NOMO-1 (cell line): ENCODE measurements around the gene NFKBIE.
"Not testable (repeated sequence)": the region's sequence is repeated elsewhere in the genome, so short reads cannot be mapped to it uniquely, and the experiment has no call there.

Experiments used
- DNase-seq, 2 experiments: peaks; one replicate each; lab custom pipeline; 2025; ENCODE audit not compliant: unreplicated experiment in 2 of 2; lab: John Stamatoyannopoulos, UW

Gene NFKBIE, protein sequence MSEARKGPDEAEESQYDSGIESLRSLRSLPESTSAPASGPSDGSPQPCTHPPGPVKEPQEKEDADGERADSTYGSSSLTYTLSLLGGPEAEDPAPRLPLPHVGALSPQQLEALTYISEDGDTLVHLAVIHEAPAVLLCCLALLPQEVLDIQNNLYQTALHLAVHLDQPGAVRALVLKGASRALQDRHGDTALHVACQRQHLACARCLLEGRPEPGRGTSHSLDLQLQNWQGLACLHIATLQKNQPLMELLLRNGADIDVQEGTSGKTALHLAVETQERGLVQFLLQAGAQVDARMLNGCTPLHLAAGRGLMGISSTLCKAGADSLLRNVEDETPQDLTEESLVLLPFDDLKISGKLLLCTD

DNA sequence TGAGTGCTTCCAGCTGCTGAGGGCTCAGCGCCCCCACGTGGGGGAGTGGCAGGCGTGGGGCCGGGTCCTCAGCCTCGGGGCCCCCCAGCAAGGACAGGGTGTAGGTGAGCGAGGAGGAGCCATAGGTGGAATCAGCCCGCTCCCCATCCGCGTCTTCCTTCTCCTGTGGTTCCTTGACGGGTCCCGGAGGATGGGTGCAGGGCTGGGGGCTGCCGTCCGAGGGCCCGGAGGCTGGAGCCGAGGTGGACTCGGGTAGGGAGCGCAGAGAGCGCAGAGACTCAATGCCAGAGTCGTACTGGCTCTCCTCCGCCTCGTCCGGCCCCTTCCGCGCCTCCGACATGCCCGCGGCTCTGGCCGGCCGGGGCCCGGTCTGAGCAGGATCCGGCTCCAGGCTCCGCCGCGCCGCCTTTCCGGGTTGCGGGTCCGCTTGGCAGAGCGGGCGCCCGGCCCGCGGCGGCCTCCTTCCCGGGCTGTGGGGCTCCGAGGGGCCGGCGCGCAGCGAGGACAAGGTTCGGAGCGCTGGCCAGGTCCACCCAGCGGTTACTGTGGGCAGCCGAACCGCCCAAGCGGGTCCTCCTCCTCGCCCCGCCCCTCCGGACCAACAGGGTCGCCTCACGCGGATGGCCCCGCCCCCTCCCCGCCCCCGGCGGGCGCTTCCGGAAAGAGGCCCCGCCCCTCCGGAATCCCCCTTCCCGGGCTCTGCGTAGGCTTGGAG is at the start of gene NFKBIE:
Gene NFKBIE, minus strand, starts transcription at position 545 of the 715 bp plus-strand sequence. Its CDS starts 205 bp downstream, at position 340.
- peak; percentile 56 to 73 for DNase-seq

DNA sequence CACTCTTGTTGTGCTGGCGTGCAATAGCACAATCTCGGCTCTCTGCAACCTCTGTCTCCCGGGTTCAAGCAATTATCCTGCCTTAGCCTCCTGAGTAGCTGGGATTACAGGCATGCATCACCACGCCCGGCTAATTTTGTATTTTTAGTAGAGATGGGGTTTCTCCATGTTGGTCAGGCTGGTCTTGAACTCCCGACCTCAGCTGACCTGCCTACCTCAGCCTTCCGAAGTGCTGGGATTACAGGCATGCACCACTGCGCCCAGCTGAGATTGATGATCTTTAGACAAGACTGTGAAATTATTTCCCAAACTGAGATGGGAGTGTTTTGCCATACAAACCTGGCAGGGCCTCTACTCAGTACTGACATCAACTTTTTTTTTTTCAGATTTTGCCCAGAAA is 49.3 kb upstream of the NFKBIE start:
- DNase-seq: not testable (repeated sequence)

DNA sequence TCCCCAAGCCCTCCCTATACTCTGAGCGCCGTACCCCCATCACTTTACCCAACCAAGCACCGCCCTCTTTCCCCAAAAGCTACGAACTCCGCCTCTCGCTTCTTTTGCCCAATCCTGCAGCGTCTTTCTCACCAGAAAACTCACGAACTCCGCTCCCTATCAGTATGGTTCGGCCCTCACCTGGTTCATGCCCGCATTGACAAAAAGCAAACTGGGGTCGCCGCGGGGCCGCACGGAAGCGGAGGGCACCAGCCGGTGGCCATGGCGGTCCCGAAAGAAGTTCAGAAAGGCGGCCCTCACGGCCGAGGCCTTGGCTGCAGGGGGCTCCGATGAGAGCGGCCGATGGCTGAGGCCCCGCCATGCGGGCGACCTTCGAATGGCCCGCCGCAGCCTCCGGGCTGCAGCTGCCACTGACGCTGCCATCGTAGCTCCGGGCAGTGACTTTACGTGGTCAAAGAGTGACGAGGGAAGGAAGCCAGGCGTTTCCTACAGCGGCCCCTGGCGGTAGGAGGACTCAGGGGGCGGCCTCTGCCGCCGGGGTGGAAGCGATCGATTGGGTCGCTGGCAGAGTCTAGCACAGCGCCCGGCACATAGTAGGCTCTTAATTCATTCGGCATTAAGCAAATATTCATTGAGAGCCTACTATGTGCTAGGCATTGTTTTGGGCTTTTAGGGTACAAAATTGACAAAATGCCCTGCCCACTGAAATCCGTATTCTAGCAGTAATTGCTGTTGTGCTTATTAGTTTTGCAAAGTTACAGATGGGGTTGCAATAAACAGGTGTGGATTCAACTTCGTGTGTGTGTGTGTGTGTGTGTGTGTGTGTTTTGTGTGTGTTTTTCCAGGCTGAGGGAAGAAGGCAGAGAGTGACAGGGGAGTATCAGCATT is 47.8 kb upstream of the NFKBIE start, which contains the start of gene AARS2:
Gene AARS2, minus strand, starts transcription at position 447 of the 888 bp plus-strand sequence. Its CDS starts 24 bp downstream, at position 423.
- peak; percentile 77 to 80 for DNase-seq

DNA sequence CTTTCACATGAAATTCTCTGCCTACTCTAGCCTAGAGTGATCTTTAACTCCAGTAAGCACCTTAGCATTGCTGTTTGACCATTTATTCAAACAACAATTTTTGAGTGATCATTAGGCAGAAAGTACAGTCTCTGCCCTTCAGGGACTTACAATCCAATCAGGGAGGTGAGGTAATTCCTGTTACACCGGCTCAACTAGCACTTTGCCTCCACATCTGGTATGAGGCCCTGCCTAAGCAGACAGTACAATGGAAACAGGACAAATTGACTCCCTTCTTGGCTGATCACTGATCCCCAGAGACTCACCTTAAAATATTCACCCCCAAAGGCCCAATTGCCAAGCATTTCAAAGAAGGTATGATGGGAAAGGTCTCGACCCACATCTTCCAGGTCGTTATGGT is 46.4 kb upstream of the NFKBIE start:
- DNase-seq: no peak

DNA sequence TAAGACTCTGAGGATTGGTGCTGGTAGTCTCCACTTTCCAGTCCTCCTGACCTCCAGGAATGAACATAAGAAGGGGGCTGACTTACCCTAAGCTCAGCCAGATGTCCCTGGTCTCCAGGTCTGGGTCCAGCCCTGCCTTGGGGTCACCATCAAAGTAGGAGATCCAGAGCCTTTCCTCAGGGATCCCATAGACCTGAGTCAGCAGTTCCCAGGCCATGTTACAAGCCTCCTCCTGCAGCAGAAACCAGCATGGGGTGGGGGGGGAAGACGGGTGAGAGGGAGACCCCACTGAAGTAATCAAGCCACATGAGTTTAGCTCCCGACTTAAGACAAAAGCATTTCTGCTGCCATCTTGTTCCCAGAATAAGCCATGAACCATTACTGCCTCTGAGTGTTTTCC is 46.0 kb upstream of the NFKBIE start:
- DNase-seq: no peak

DNA sequence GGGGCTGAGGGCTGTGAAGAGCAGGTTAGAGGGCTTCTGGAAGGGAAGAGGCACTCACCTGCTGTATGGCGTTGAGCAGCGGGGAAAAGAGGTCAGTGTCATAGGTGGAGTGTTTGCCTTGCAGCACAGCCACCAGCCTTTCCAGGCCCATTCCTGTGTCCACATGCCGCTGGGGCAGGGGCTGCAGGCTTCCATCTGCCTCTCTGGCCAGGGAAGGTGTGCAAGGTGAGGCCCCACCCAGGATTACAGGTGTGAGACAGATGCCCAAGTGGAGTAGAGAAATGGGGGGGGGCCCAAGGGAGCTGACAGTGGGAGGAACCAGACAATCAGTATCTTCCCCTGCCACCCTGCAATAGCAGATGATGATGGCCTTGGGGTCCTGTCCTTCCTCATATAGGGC is 44.9 kb upstream of the NFKBIE start:
- DNase-seq: no peak

DNA sequence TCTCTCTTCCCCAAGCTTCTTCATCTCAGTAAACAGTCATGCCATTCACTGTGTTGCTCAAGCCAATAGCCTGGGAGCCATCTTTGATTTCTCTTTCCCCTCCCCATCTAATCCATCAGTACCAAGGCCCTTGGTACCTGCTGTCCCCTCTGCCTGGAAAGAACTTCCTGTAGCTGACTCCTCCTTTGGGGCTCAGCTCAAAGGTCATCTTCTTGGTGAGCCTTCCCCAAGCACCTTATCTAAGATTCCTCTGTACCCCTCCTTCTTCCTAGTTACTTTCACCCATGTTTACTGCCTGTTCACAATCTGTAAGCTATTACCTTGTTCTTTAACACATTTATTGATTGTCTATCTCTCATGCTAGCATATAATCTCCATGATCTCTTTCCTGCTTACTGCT is 44.3 kb upstream of the NFKBIE start:
- no peak for DNase-seq

DNA sequence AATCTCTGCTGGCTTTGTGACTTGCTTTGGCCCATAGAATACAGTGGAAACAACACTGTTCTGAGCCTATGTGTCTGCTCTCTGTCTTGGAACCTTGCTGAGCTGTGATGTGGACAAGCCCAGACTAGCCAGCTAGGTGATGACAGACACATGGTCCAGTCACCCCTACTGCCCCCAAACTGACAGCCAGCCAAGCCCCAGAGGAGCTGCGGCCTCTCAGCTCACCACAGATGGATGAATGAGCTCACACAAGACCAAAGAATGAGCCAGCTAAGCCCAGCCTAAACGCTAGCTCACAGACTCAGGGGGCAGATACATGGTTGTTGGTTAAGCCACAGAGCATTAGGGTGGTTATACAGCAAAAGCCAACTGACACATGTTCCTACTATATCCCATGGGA is 43.7 kb upstream of the NFKBIE start:
- DNase-seq: no peak

DNA sequence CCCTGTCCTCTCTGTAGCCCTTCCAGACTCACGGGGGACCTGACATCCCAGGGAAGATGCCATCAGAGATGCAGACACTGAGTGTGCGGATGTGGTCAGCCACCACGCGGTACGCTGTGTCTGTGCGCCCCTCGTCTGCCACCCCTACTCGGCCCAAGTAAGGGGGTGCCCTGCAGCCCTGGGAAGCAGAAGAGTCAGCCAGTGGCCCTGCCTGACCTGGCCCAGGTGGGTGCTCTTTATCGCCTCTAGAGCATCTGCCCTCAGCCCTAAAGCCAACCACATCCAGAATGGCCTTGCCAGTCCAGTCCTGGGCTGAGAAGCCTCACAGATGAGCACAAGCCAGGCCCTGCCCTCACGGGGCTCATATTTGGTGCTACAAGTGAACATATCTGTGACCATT is 41.9 kb upstream of the NFKBIE start:
- no peak for DNase-seq

DNA sequence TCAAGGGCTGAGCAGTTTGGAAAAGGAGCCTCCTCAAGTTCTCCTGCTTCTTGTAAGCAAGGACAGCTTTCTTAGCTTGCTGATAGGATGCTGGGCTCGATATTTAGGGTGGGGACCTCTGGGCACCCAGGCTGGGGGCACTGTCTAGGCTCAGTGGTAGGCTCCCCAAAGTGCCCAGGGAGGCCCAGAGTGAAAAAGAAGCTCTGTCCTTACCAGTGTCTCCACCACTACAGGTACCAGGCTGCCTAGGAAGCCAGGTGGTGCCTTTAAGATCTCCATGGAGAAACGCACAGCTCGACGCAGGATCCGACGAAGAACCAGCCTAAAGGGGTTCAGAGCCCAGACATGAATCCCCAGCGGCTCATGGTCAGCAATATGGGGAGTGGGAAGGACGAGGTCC is 41.4 kb upstream of the NFKBIE start:
- no peak for DNase-seq

DNA sequence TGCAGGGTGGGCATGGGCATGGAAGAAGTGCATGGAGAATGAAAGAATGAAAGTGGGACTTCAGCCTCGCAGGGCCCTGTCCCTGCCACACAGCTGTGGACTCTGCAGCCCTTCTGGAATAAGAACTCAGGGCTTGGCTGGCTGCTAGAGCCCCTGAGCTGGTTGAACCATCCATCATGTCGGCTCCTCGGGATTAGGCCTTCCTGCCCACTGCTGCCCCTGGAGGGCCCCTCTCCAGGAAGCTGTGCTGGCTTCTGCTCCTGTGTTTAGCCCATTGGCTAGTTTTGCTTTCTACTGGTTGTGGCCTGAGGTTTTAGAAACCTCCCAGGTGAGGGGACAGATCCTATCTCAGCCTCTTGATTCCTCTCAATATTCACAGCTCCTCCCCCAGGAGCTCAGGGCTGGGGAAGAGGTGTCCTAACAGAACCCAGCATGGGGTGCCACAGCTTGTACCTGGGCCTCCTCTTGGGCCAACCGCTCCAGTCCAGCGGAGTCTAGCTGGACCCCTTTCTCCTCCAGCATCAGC is 39.9 kb upstream of the NFKBIE start:
- DNase-seq: no peak

DNA sequence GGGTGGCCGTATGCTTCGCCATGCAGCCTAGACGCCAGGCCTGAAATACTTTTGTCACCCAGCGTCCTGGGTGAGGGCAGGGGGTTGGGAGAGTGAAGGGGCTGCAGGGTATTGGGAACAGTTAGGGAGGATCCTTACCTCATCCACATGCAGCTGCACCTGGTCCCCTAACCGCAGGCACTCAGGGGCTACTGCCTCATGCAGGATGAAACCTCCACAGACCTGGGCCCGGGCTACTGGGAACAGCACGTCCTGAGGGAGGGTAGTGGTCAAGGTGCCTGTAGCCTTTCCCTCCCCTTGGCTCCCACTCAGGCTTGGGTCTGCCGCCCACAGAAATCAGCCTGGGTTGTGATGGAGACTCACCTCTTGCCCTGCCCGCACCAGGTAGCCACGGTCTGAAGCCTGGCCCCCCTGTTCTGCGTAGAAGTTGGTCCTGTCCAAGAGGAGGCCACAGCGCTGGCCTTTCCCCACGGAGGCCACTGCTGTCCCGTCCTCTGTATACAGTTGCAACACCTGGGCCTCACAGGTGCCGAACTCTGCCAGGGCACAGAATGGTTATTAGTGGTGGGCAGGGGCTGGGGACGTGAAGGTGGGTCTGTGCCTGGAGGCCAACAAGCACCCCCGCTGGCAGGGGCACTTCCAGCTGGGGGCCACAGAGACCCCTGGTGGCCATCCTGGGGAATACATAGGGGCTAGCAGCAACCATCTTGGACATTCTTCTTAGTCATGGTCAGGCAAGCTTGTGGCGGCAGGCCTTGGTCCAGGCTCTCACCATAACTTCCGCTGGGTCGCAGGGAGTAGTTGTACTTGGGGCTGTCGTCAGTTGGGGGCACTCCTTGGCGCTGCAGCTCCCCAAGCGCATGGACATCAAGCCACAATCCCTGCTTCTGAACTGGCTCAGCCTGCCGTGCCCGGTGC is 39.2 kb upstream of the NFKBIE start:
- peak in 1 of 2 experiments; percentile 26 for DNase-seq

DNA sequence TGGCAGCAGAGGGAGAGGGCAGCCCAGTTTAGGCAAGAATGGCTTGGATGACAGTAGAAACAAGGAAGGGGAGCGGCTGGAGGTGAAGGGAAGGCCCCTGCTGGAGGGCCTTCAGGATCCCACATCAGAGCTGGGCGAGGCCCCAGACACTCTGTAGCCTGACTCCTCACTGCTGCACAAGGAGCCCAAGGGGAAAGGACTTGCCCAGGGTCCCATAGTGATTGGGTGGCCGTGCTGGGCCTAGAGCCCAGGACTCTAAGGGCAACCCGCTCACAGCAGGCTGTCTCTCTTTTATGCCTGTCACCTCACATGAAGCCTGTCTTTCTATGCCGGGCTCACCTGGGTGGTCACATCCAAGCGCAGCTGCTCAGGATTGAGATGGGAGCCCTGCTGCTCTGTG is 38.5 kb upstream of the NFKBIE start:
- no peak for DNase-seq

DNA sequence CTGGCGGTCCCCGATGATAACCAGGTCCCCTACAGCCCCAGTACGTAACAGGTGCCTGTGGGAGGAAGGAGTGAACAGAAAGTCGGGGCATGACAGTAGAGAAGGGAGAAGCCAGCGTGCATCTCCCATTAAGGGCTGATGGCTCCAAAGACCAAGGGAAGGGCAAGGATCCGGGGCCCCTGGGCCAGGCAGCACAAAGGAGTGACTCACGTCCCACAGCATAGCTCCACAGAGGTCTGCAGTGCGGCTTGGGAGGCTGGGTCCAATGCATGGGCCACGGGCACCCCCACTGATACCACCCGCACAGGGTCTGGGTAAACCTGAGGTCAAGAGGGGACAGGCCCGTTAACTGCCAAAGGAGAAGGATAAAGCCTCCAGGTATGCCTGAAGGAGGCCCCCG is 37.5 kb upstream of the NFKBIE start:
- DNase-seq: no peak

DNA sequence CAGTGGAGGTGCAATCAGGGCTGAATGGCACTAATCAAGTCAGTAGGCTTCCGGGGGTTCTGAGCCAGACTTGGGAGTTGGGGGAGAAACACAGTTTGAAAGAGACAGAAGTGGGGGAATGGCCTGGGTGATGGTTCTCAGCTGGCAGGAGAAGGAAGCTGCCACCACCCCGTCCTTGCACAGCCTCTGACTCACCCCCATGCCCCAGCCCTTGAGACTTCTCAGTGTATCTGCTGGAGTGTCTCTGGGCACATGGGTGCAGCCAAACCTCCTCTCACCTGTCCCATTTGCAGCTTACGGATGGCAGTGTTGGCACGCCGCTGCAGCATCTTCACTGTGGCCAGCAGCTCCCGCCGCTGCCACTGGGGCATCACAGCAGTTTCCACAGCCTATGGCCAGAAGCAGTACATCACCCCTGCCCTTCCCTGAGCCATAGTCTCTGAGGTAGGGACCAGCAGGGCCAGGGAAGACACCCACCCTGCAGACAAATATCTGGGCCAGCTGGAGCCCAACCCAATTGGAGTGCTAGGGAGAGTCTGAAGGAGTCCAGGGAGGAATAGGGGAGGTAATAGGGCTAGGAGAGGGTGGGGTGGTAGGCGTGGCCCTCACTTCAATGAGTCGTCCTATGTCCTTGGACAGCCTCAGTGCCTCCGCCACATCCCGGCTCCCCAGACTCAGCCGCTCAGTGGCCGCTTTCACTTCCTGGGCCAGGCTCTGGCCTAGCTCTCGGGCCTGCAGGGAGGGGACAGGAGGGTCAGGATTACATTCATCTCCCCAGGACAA is 36.6 kb upstream of the NFKBIE start:
- no peak for DNase-seq

DNA sequence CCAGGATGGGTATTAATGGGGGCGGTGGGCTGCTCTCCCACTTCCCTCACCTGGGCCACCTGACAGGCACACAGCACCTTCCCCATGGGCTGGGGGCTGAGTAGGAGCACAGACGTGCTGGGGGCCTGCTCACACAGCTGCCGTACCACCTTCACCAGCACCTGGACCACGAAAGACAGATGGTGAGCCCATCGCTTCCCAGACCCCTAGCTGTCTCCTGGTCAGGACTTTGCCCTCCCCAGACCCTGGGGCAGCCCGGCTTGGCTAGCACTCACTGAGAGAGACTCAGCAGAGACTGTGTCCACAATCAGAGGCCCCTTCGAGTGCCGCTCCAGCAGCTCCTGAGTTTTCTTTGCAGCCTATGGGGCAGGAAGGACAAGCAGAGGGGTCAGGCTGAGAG is 35.8 kb upstream of the NFKBIE start:
- no peak for DNase-seq

DNA sequence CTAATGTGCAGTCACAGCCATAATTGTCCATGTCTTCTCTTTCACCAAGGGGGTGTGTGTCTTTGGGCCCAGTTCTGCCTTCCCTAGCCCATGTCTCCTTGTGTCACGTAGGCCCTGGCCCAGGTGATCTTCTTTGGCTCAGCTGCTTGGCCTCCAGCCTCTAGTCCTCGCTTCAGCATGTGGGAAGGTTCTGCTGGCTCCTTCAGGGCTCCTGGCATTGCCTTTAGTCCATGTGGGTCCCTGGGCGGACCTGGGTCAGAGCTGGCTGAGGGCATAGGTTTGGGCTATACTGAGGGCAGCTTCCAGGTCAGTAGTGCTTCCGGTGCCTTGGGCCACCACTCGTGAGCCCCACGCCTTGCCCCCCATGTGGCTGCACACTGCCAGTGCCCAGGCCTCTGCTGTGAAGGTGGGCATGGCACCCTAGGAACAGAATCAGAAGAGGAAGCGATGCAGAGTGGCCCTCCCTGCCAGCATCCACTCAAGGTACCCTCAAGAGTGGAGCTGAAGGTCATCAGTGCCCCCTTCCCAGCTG is 35.0 kb upstream of the NFKBIE start:
- DNase-seq: no peak

DNA sequence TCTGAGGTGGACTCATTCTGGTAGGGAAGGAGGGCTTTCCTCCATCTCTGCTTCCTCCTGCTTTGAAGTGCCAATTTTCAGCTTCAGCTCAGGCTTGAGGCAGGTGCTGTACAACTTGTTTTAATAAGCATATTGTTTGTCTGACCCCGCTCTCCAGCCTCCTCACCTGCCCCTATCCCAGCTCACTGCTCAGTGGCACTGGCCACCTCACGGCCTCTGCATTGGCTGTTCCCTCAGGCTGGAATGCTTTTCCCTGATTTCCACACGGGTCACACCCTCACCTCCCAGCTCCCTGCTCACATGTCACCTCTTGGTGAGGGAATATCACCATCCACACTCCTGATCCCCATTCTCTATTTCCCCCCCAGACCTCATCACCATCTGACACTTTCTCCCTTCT is 33.5 kb upstream of the NFKBIE start:
- DNase-seq: no peak
